SW 1271 (cell line): Measurements from ENCODE around the gene RAD51B.
A peak's percentile ranks its signal among the peaks of the same experiment; 100 is the strongest.

Source experiments
- DNase-seq, 2 experiments: peaks; one replicate each; lab custom pipeline; 2025; lab: John Stamatoyannopoulos, UW

The RAD51B gene

GRCh38 chr14:67835596-67835995 is 16.0 kb downstream of the RAD51B start:
- DNase-seq = no peak

GRCh38 chr14:67837011-67837624 is 17.5 kb downstream of the RAD51B start:
- DNase-seq = peak in 1 of 2 experiments; percentile 67

GRCh38 chr14:67846029-67846610 is 26.5 kb downstream of the RAD51B start:
- DNase-seq = no peak

- no peak for DNase-seq
Observed at GRCh38 chr14:67850066-67850830, 30.7 kb downstream of the RAD51B start.

- no peak for DNase-seq
Observed at GRCh38 chr14:67851785-67852410, 32.3 kb downstream of the RAD51B start.

GRCh38 chr14:67852926-67853604 is 33.5 kb downstream of the RAD51B start:
- DNase-seq = no peak

GRCh38 chr14:67853715-67854114 is 34.1 kb downstream of the RAD51B start:
- no peak for DNase-seq

- DNase-seq = no peak
Observed at GRCh38 chr14:67856827-67857226, 37.2 kb downstream of the RAD51B start.

GRCh38 chr14:67857778-67858350 is 38.3 kb downstream of the RAD51B start:
- DNase-seq = no peak

- no peak for DNase-seq
Observed at GRCh38 chr14:67859169-67859749, 39.7 kb downstream of the RAD51B start.

- no peak for DNase-seq
Observed at GRCh38 chr14:67863223-67863622, 43.6 kb downstream of the RAD51B start.

GRCh38 chr14:67875175-67876006 is 55.8 kb downstream of the RAD51B start:
- DNase-seq = no peak

GRCh38 chr14:67879026-67879425 is 59.4 kb downstream of the RAD51B start:
- no peak for DNase-seq

GRCh38 chr14:67881225-67881624 is 61.6 kb downstream of the RAD51B start:
- no peak for DNase-seq

- DNase-seq = no peak
Observed at GRCh38 chr14:67882986-67883555, 63.5 kb downstream of the RAD51B start.

GRCh38 chr14:67883717-67884116 is 64.1 kb downstream of the RAD51B start:
- DNase-seq = peak in 1 of 2 experiments; percentile 46

- DNase-seq = no peak
Observed at GRCh38 chr14:67886191-67886590, 66.6 kb downstream of the RAD51B start.

- no peak for DNase-seq
Observed at GRCh38 chr14:67887478-67887877, 67.9 kb downstream of the RAD51B start.

- DNase-seq = no peak
Observed at GRCh38 chr14:67889455-67889854, 69.9 kb downstream of the RAD51B start.

GRCh38 chr14:67892466-67893100 is 73.0 kb downstream of the RAD51B start:
- DNase-seq = no peak
